ENCODE measurements around the gene ACSL1.

The ACSL1 gene

GRCh38 chr4:184769141-184769765, 56.5 kb downstream of the ACSL1 start:
- no peaks in the 10 kb centered on the region for H3K9me3 ChIP-seq (ENCODE audit: insufficient read depth, low read length)
- H4K20me1 ChIP-seq (ENCODE audit: insufficient read depth, low read length) = no peaks in the 10 kb centered on the region
- no peaks in the 10 kb centered on the region for H3K4me1 ChIP-seq (ENCODE audit: low read length)
- no peaks in the 10 kb centered on the region for H3K27me3 ChIP-seq (ENCODE audit: low read depth, low read length)
- no peak overlapping the region for H3K4me2 ChIP-seq (ENCODE audit: low read length)
- H2AFZ ChIP-seq (ENCODE audit: low read depth, low read length) = no peak overlapping the region
- TF ChIP-seq, protein P1, sequence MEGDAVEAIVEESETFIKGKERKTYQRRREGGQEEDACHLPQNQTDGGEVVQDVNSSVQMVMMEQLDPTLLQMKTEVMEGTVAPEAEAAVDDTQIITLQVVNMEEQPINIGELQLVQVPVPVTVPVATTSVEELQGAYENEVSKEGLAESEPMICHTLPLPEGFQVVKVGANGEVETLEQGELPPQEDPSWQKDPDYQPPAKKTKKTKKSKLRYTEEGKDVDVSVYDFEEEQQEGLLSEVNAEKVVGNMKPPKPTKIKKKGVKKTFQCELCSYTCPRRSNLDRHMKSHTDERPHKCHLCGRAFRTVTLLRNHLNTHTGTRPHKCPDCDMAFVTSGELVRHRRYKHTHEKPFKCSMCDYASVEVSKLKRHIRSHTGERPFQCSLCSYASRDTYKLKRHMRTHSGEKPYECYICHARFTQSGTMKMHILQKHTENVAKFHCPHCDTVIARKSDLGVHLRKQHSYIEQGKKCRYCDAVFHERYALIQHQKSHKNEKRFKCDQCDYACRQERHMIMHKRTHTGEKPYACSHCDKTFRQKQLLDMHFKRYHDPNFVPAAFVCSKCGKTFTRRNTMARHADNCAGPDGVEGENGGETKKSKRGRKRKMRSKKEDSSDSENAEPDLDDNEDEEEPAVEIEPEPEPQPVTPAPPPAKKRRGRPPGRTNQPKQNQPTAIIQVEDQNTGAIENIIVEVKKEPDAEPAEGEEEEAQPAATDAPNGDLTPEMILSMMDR (IDR thresholded peaks at IDR 0.05; ENCODE audit: low read depth, low read length) = no peak
- TF ChIP-seq EZH2phosphoT487 (IDR thresholded peaks at IDR 0.05; ENCODE audit: low read depth) = no peak
- no peak overlapping the region for H3K4me3 ChIP-seq (ENCODE audit: low read length)
- H3K79me2 ChIP-seq (ENCODE audit: low read length) = no peaks in the 10 kb centered on the region
- no peaks in the 10 kb centered on the region for H3K36me3 ChIP-seq (replicated peaks; ENCODE audit: low read depth, low read length)
- H3K27ac ChIP-seq (ENCODE audit: low read length) = no peak overlapping the region
- no peak overlapping the region for H3K9ac ChIP-seq (ENCODE audit: low read length)

GRCh38 chr4:184768296-184768695, 57.5 kb downstream of the ACSL1 start:
- Histone ChIP-seq H3K9ac (ENCODE audit: low read length) (no peak overlapping the region), H4K20me1 (ENCODE audit: insufficient read depth, low read length) (no peaks in the 10 kb centered on the region)

DNA sequence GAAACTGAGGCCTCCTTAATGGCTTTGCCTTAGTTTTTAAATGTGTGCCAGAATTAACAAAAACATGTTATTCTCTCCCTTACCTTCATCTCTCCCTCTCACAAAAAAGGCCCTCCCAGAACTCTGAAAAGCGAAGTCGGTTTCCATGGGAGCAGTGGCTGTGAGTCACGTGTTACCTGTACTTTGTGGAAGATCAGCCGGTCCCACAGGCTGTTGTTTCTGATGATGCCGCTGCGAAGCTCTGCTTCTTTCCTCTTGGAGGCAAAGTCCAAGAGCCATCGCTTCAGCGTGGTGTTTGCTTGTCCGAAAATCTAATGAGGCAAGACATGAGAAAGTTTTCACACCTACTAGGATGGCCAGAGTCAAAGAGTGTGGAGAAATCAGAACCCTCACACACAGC, 59.3 kb downstream of the ACSL1 start:
- no peaks in the 10 kb centered on the region for H3K36me3 ChIP-seq (replicated peaks; ENCODE audit: low read depth, low read length)
- no peak overlapping the region for H3K9ac ChIP-seq (ENCODE audit: low read length)
- H3K4me1 ChIP-seq (ENCODE audit: low read length) = peaks cover 8% of the 10 kb centered on the region

More at GRCh38 chr4:184768296-184768695, 57.5 kb downstream of the ACSL1 start:
- Histone ChIP-seq H3K79me2 (ENCODE audit: low read length) (no peaks in the 10 kb centered on the region), H3K27me3 (ENCODE audit: low read depth, low read length) (no peaks in the 10 kb centered on the region), H3K36me3 (replicated peaks; ENCODE audit: low read depth, low read length) (no peaks in the 10 kb centered on the region), H2AFZ (ENCODE audit: low read depth, low read length) (no peak overlapping the region), H3K9me3 (ENCODE audit: insufficient read depth, low read length) (no peaks in the 10 kb centered on the region), H3K4me1 (ENCODE audit: low read length) (no peaks in the 10 kb centered on the region), H3K4me3 (ENCODE audit: low read length) (no peak overlapping the region), H3K27ac (ENCODE audit: low read length) (no peak overlapping the region), H3K4me2 (ENCODE audit: low read length) (no peak overlapping the region)
- no peak for TF ChIP-seq EZH2phosphoT487 (IDR thresholded peaks at IDR 0.05; ENCODE audit: low read depth)
- TF ChIP-seq, protein P1 (IDR thresholded peaks at IDR 0.05; ENCODE audit: low read depth, low read length) = no peak

GRCh38 chr4:184765473-184766340, 60.1 kb downstream of the ACSL1 start:
- no peaks in the 10 kb centered on the region for H3K27me3 ChIP-seq (ENCODE audit: low read depth, low read length)
- H3K4me2 ChIP-seq (ENCODE audit: low read length) = no peak overlapping the region
- no peaks in the 10 kb centered on the region for H4K20me1 ChIP-seq (ENCODE audit: insufficient read depth, low read length)
- H3K36me3 ChIP-seq (replicated peaks; ENCODE audit: low read depth, low read length) = no peaks in the 10 kb centered on the region
- peaks cover 8% of the 10 kb centered on the region for H3K4me1 ChIP-seq (ENCODE audit: low read length)
- no peaks in the 10 kb centered on the region for H3K9me3 ChIP-seq (ENCODE audit: insufficient read depth, low read length)
- no peaks in the 10 kb centered on the region for H3K79me2 ChIP-seq (ENCODE audit: low read length)
- H2AFZ ChIP-seq (ENCODE audit: low read depth, low read length) = no peak overlapping the region
- TF ChIP-seq, protein P1 (IDR thresholded peaks at IDR 0.05; ENCODE audit: low read depth, low read length) = no peak
- H3K4me3 ChIP-seq (ENCODE audit: low read length) = no peak overlapping the region
- no peak overlapping the region for H3K9ac ChIP-seq (ENCODE audit: low read length)
- no peak overlapping the region for H3K27ac ChIP-seq (ENCODE audit: low read length)

More for the DNA sequence above, 59.3 kb downstream of the ACSL1 start:
- no peak overlapping the region for H3K4me3 ChIP-seq (ENCODE audit: low read length)
- no peaks in the 10 kb centered on the region for H4K20me1 ChIP-seq (ENCODE audit: insufficient read depth, low read length)
- H3K9me3 ChIP-seq (ENCODE audit: insufficient read depth, low read length) = no peaks in the 10 kb centered on the region
- no peaks in the 10 kb centered on the region for H3K79me2 ChIP-seq (ENCODE audit: low read length)
- no peaks in the 10 kb centered on the region for H3K27me3 ChIP-seq (ENCODE audit: low read depth, low read length)
- H3K4me2 ChIP-seq (ENCODE audit: low read length) = no peak overlapping the region
- no peak overlapping the region for H3K27ac ChIP-seq (ENCODE audit: low read length)
- H2AFZ ChIP-seq (ENCODE audit: low read depth, low read length) = no peak overlapping the region
- TF ChIP-seq, protein P1 (IDR thresholded peaks at IDR 0.05; ENCODE audit: low read depth, low read length) = no peak
- TF ChIP-seq EZH2phosphoT487 (IDR thresholded peaks at IDR 0.05; ENCODE audit: low read depth) = no peak

Data from OCI-LY3 (cell line).